HG03575 (cell line): Measurements from ENCODE around the gene PIGQ.

Experiments used
- ATAC-seq: cut with Tn5 transposase; IDR thresholded peaks from one replicate; pipeline ENCODE4 v1.9.1; 2021; ENCODE audit not compliant: unreplicated experiment, insufficient number of reproducible peaks, low FRiP score; ENCODE audit errors: extremely low read depth

PIGQ gene

GRCh38 chr16:617855-618254, 48.1 kb downstream of the PIGQ start:
- no peak for ATAC-seq

- no peak for ATAC-seq
These were observed 49.8 kb downstream of the PIGQ start for GRCh38 chr16:619476-620100.

- ATAC-seq = no peak
These were observed 51.1 kb downstream of the PIGQ start for GRCh38 chr16:620700-621525.

- ATAC-seq = no peak
These were observed 51.8 kb downstream of the PIGQ start for GRCh38 chr16:621526-622105.

- no peak for ATAC-seq
These were observed 53.1 kb downstream of the PIGQ start for GRCh38 chr16:622920-623280.

- no peak for ATAC-seq
These were observed 54.8 kb downstream of the PIGQ start for GRCh38 chr16:624526-625070.

- no peak for ATAC-seq
These were observed 55.6 kb downstream of the PIGQ start for GRCh38 chr16:625117-625976.

- no peak for ATAC-seq
These were observed 56.4 kb downstream of the PIGQ start for GRCh38 chr16:625977-626765.

GRCh38 chr16:626787-627453, 57.2 kb downstream of the PIGQ start:
- ATAC-seq = no peak

- no peak for ATAC-seq
These were observed 57.9 kb downstream of the PIGQ start for GRCh38 chr16:627454-628239.

- no peak for ATAC-seq
These were observed 58.7 kb downstream of the PIGQ start for GRCh38 chr16:628321-629061.

- no peak for ATAC-seq
These were observed 59.5 kb downstream of the PIGQ start for GRCh38 chr16:629185-629832.

GRCh38 chr16:629833-630248, 60.1 kb downstream of the PIGQ start:
- no peak for ATAC-seq

GRCh38 chr16:630249-630814, 60.6 kb downstream of the PIGQ start:
- no peak for ATAC-seq

- ATAC-seq = no peak
These were observed 61.1 kb downstream of the PIGQ start, which contains the start of gene WFIKKN1 for GRCh38 chr16:630815-631405. WFIKKN1 (plus strand) TSS chr16:630985; CDS start chr16:631254, 269 bp downstream.
